Activated CD4-positive, alpha-beta memory T cell treated with anti-CD3 and anti-CD28 coated beads for 36 hours (primary cell): ENCODE data around the gene ZMIZ1. TPM values are rescaled to one million over a fixed set of nuclear protein-coding genes. Genes with fewer than 3 reads are reported as not detected.

Source experiments
- CTCF ChIA-PET: fragments of 350-600 bp; sonication (Branson Sonifier 250); formaldehyde crosslinking; loops from one replicate; lab custom pipeline; 2021; ENCODE audit warnings: antibody characterized with exemption, inconsistent platforms; lab: Charles Lee
- POLR2A ChIA-PET: fragments of 350-600 bp; sonication (Branson Sonifier 250); formaldehyde crosslinking; loops from one replicate; lab custom pipeline; 2021; ENCODE audit warnings: antibody characterized with exemption; lab: Charles Lee
- DNase-seq: peaks from one replicate; pipeline ENCODE4 v3.0.0-alpha.2; 2020
- H3K27ac Mint-ChIP-seq: one replicate; pipeline ENCODE4 v1.8.0; 2021; ENCODE audit warnings: mixed read lengths
- H3K27me3 Mint-ChIP-seq: one replicate; pipeline ENCODE4 v1.8.0; 2021; ENCODE audit warnings: mixed read lengths
- H3K36me3 Mint-ChIP-seq: one replicate; pipeline ENCODE4 v1.8.0; 2021; ENCODE audit warnings: mixed read lengths
- H3K4me1 Mint-ChIP-seq: one replicate; pipeline ENCODE4 v1.8.0; 2021; ENCODE audit warnings: low read depth, mixed read lengths
- H3K4me3 Mint-ChIP-seq: one replicate; pipeline ENCODE4 v1.8.0; 2021; ENCODE audit warnings: mild to moderate bottlenecking, mixed read lengths
- H3K9me3 Mint-ChIP-seq: one replicate; pipeline ENCODE4 v1.8.0; 2021; ENCODE audit warnings: mixed read lengths
- intact Hi-C: fragments of 100-400 bp; cut with micrococcal nuclease; formaldehyde crosslinking; loops from one replicate; pipeline ENCODE4 v1.15.1; 2023
- total RNA-seq, 2 experiments: library from RNA; stranded (reverse); gene quantifications; one replicate each; pipeline ENCODE4 v1.2.3, GENCODE V29; 2021

The ZMIZ1 gene
- total RNA-seq, 2 experiments from 2014 or later = 28.5 to 29.2 TPM

- Mint-ChIP-seq H3K4me3 (no peak overlapping the region), H3K27ac (no peak overlapping the region), H3K36me3 (peaks cover 11% of the 10 kb centered on the region), H3K27me3 (no peaks in the 10 kb centered on the region), H3K9me3 (no peaks in the 10 kb centered on the region), H3K4me1 (peaks cover 44% of the 10 kb centered on the region)
- intact Hi-C loops = loop anchor here (2.0 kb wide), 1 partner anchor 62 kb away; the partner anchor contains the start of gene PPIF
- ChIA-PET POLR2A (interaction anchor here (0.8 kb wide), 1 partner anchor 18 kb away, joined by 3 read pairs; no protein-coding TSS in a partner anchor), CTCF (interaction anchor here (1.2 to 2.0 kb wide), 3 partner anchors 10 to 61 kb away, joined by 3 to 4 read pairs (median 4); no protein-coding TSS in a partner anchor)
- DNase-seq = no peak
These were observed 215.5 kb downstream of the ZMIZ1 start for GRCh38 chr10:79284158-79284871.

- DNase-seq = peak; percentile 85
- Mint-ChIP-seq H3K36me3 (peaks cover 7% of the 10 kb centered on the region), H3K27ac (peak overlapping the region; percentile 94), H3K4me1 (peaks cover 44% of the 10 kb centered on the region), H3K4me3 (peak overlapping the region; percentile 62), H3K27me3 (no peaks in the 10 kb centered on the region), H3K9me3 (no peaks in the 10 kb centered on the region)
- intact Hi-C loops = loop anchor here (1.0 to 2.0 kb wide), 7 partner anchors 19 to 61 kb away; partner anchors contain the start of gene PPIF
- POLR2A ChIA-PET = interaction anchor here (1.3 to 2.0 kb wide), 4 partner anchors 37 to 64 kb away, joined by 5 to 19 read pairs (median 7); no protein-coding TSS in a partner anchor
- CTCF ChIA-PET = interaction anchor here (1.0 to 2.0 kb wide), 4 partner anchors 36 to 63 kb away, joined by 3 to 4 read pairs (median 4); partner anchors contain the start of gene PPIF
These were observed 216.8 kb downstream of the ZMIZ1 start for GRCh38 chr10:79285315-79286197.

- DNase-seq = peak; percentile 93
- H3K9me3 Mint-ChIP-seq = no peaks in the 10 kb centered on the region
- peaks cover 44% of the 10 kb centered on the region for H3K4me1 Mint-ChIP-seq
- POLR2A ChIA-PET = interaction anchor here (1.3 to 2.0 kb wide), 4 partner anchors 36 to 63 kb away, joined by 5 to 19 read pairs (median 7); no protein-coding TSS in a partner anchor
- intact Hi-C loops = loop anchor here (1.0 kb wide), 4 partner anchors 30 to 45 kb away; no protein-coding TSS in a partner anchor
- peak overlapping the region; percentile 62 for H3K4me3 Mint-ChIP-seq
- peaks cover 3% of the 10 kb centered on the region for H3K36me3 Mint-ChIP-seq
- no peaks in the 10 kb centered on the region for H3K27me3 Mint-ChIP-seq
- CTCF ChIA-PET = interaction anchor here (1.0 to 1.7 kb wide), 3 partner anchors 43 to 62 kb away, joined by 3 to 4 read pairs (median 3); partner anchors contain the start of gene PPIF
- H3K27ac Mint-ChIP-seq = peak overlapping the region; percentile 94
These were observed 217.7 kb downstream of the ZMIZ1 start for GRCh38 chr10:79286318-79286951.

GRCh38 chr10:79287973-79288723 lies 219.4 kb downstream of the ZMIZ1 start:
- H3K27me3 Mint-ChIP-seq = no peaks in the 10 kb centered on the region
- no peak overlapping the region for H3K27ac Mint-ChIP-seq
- ChIA-PET POLR2A (interaction anchor here (1.4 kb wide), 1 partner anchor 60 kb away, joined by 4 read pairs; no protein-coding TSS in a partner anchor), CTCF (interaction anchor here (1.7 kb wide), 1 partner anchor 44 kb away, joined by 3 read pairs; no protein-coding TSS in a partner anchor)
- intact Hi-C loops = no loop called here
- DNase-seq = no peak
- H3K36me3 Mint-ChIP-seq = peaks cover 3% of the 10 kb centered on the region
- no peaks in the 10 kb centered on the region for H3K9me3 Mint-ChIP-seq
- peaks cover 44% of the 10 kb centered on the region for H3K4me1 Mint-ChIP-seq
- no peak overlapping the region for H3K4me3 Mint-ChIP-seq

GRCh38 chr10:79289801-79290200 lies 221.0 kb downstream of the ZMIZ1 start:
- Mint-ChIP-seq H3K27me3 (no peaks in the 10 kb centered on the region), H3K4me1 (peaks cover 38% of the 10 kb centered on the region), H3K4me3 (no peak overlapping the region), H3K36me3 (peaks cover 7% of the 10 kb centered on the region), H3K9me3 (no peaks in the 10 kb centered on the region), H3K27ac (no peak overlapping the region)
- ChIA-PET CTCF (no interaction called here), POLR2A (no interaction called here)
- no peak for DNase-seq
- intact Hi-C loops = loop anchor here (10.0 kb wide), 1 partner anchor 175 kb away; no protein-coding TSS in a partner anchor

- CTCF ChIA-PET = interaction anchor here (0.6 to 1.4 kb wide), 6 partner anchors 12 to 82 kb away, joined by 3 to 5 read pairs (median 4); partner anchors contain the start of gene PPIF
- Mint-ChIP-seq H3K36me3 (peaks cover 19% of the 10 kb centered on the region), H3K9me3 (no peaks in the 10 kb centered on the region), H3K27ac (no peak overlapping the region), H3K4me1 (peaks cover 22% of the 10 kb centered on the region), H3K27me3 (no peaks in the 10 kb centered on the region), H3K4me3 (no peak overlapping the region)
- no peak for DNase-seq
- POLR2A ChIA-PET = no interaction called here
- intact Hi-C loops = loop anchor here (2.0 to 10.0 kb wide), 2 partner anchors 55 to 173 kb away; partner anchors contain the start of gene PPIF
These were observed 223.4 kb downstream of the ZMIZ1 start for GRCh38 chr10:79292026-79292766.

- Mint-ChIP-seq H3K4me1 (peaks cover 19% of the 10 kb centered on the region), H3K27me3 (no peaks in the 10 kb centered on the region), H3K9me3 (no peaks in the 10 kb centered on the region), H3K4me3 (no peak overlapping the region), H3K36me3 (peaks cover 19% of the 10 kb centered on the region), H3K27ac (no peak overlapping the region)
- POLR2A ChIA-PET = no interaction called here
- peak; percentile 53 for DNase-seq
- intact Hi-C loops = loop anchor here (2.0 to 10.0 kb wide), 2 partner anchors 54 to 172 kb away; partner anchors contain the start of gene PPIF
- CTCF ChIA-PET = interaction anchor here (0.6 to 1.0 kb wide), 7 partner anchors 11 to 662 kb away, joined by 3 to 5 read pairs (median 3); partner anchors contain the start of gene PPIF
These were observed 224.4 kb downstream of the ZMIZ1 start for GRCh38 chr10:79292891-79293746.

- POLR2A ChIA-PET = no interaction called here
These were observed 225.2 kb downstream of the ZMIZ1 start for GRCh38 chr10:79293841-79294581.

GRCh38 chr10:79295563-79295962 lies 226.8 kb downstream of the ZMIZ1 start:
- Mint-ChIP-seq H3K4me1 (peaks cover 24% of the 10 kb centered on the region), H3K36me3 (peaks cover 34% of the 10 kb centered on the region), H3K27ac (peak overlapping the region; percentile 64), H3K9me3 (no peaks in the 10 kb centered on the region), H3K4me3 (no peak overlapping the region), H3K27me3 (no peaks in the 10 kb centered on the region)
- peak; percentile 49 for DNase-seq
- intact Hi-C loops = loop anchor here (10.0 kb wide), 1 partner anchor 169 kb away; no protein-coding TSS in a partner anchor
- POLR2A ChIA-PET = no interaction called here
- CTCF ChIA-PET = no interaction called here

More at GRCh38 chr10:79293841-79294581, 225.2 kb downstream of the ZMIZ1 start:
- CTCF ChIA-PET = interaction anchor here (0.7 to 1.4 kb wide), 8 partner anchors 10 to 174 kb away, joined by 3 to 5 read pairs (median 4); partner anchors contain the start of gene PPIF
- Mint-ChIP-seq H3K4me3 (no peak overlapping the region), H3K9me3 (no peaks in the 10 kb centered on the region), H3K36me3 (peaks cover 21% of the 10 kb centered on the region), H3K4me1 (peaks cover 24% of the 10 kb centered on the region), H3K27ac (peak overlapping the region; percentile 6), H3K27me3 (no peaks in the 10 kb centered on the region)
- DNase-seq = no peak
- intact Hi-C loops = loop anchor here (2.0 to 10.0 kb wide), 2 partner anchors 53 to 171 kb away; partner anchors contain the start of gene PPIF
